Keratinocyte (primary cell): ENCODE measurements around the gene HBQ1. TPM values are rescaled to one million over a fixed set of nuclear protein-coding genes. Genes with fewer than 3 reads are reported as not detected.

Experiments
- DNase-seq: peaks from one replicate; pipeline ENCODE4 v3.0.0-alpha.2; 2011; ENCODE audit warnings: low read depth, missing footprints, low spot score
- FAIRE-seq: peaks from 2 replicates; lab custom pipeline; 2011; peaks lifted over from hg19 to GRCh38; lab: Jason Lieb, UNC
- H2AFZ ChIP-seq: 2 replicates; pipeline ENCODE4 v1.6.0; 2012; ENCODE audit warnings: low read length, control low read depth, inconsistent platforms; ENCODE audit not compliant: control insufficient read depth
- H3K27ac ChIP-seq: 2 replicates; pipeline ENCODE4 v1.5.1; 2011; ENCODE audit warnings: low read length; ENCODE audit not compliant: control insufficient read depth, insufficient read depth
- H3K27me3 ChIP-seq: 3 replicates; pipeline ENCODE4 v1.6.0; 2011; ENCODE audit warnings: low read length; ENCODE audit not compliant: control insufficient read depth, insufficient read depth; ENCODE audit errors: extremely low read depth
- H3K36me3 ChIP-seq, 2 experiments: 2 replicates in 1 of 2; 3 replicates in 1 of 2; pipeline ENCODE4 v1.5.1; 2011; ENCODE audit warnings: low read length in 2 of 2, mild to moderate bottlenecking in 1 of 2; ENCODE audit not compliant: control insufficient read depth in 2 of 2, insufficient read depth in 2 of 2; ENCODE audit errors: extremely low read depth in 1 of 2
- H3K4me1 ChIP-seq: 3 replicates; pipeline ENCODE4 v1.5.1; 2011; ENCODE audit warnings: low read length; ENCODE audit not compliant: control insufficient read depth, insufficient read depth; ENCODE audit errors: extremely low read depth
- H3K4me2 ChIP-seq: 3 replicates; pipeline ENCODE4 v1.6.0; 2011; ENCODE audit warnings: low read depth, low read length; ENCODE audit not compliant: control insufficient read depth, insufficient read depth; ENCODE audit errors: extremely low read depth
- H3K4me3 ChIP-seq, 3 experiments: fragments of 200-600 bp in 1 of 3; sonication (generic) in 1 of 3; 2 replicates in 2 of 3; 3 replicates in 1 of 3; pipeline ENCODE4 v1.5.1; 2011 to 2016; ENCODE audit warnings: low read length in 3 of 3, mild to moderate bottlenecking in 3 of 3, control low read depth in 2 of 3, inconsistent platforms in 1 of 3, low read depth in 1 of 3, mixed read lengths in 1 of 3, mixed run types in 1 of 3, moderate library complexity in 1 of 3; ENCODE audit not compliant: control insufficient read depth in 2 of 3, insufficient read depth in 2 of 3; ENCODE audit errors: extremely low read depth in 1 of 3
- H3K79me2 ChIP-seq: 2 replicates; pipeline ENCODE4 v1.6.0; 2012; ENCODE audit warnings: low read length; ENCODE audit not compliant: control insufficient read depth, insufficient read depth
- H3K9ac ChIP-seq: 3 replicates; pipeline ENCODE4 v1.6.0; 2011; ENCODE audit warnings: low read length; ENCODE audit not compliant: control insufficient read depth, insufficient read depth; ENCODE audit errors: extremely low read depth
- H3K9me1 ChIP-seq: 3 replicates; pipeline ENCODE4 v1.6.0; 2011; ENCODE audit warnings: low read length; ENCODE audit not compliant: control insufficient read depth, insufficient read depth; ENCODE audit errors: extremely low read depth
- H3K9me3 ChIP-seq: 2 replicates; pipeline ENCODE4 v1.5.1; 2012; ENCODE audit warnings: low read depth, low read length; ENCODE audit not compliant: control insufficient read depth
- H4K20me1 ChIP-seq: 3 replicates; pipeline ENCODE4 v1.6.0; 2011; ENCODE audit warnings: low read length; ENCODE audit not compliant: control insufficient read depth, insufficient read depth; ENCODE audit errors: extremely low read depth
- CTCF ChIP-seq, 3 experiments: IDR thresholded peaks in 1 of 3; conservative IDR thresholded peaks in 1 of 3; optimal IDR thresholded peaks in 1 of 3; 2 replicates in 2 of 3; 3 replicates in 1 of 3; pipeline versions ENCODE3 to v1.5.1; 2011; ENCODE audit warnings: low read length in 3 of 3, mild to moderate bottlenecking in 3 of 3, moderate library complexity in 2 of 3, control low read depth in 1 of 3, inconsistent platforms in 1 of 3; ENCODE audit not compliant: insufficient read depth in 2 of 3; ENCODE audit errors: extremely low read depth in 1 of 3
- EZH2 ChIP-seq: IDR thresholded peaks from one replicate; pipeline ENCODE4 v1.6.1; 2012; ENCODE audit warnings: inconsistent platforms, mild to moderate bottlenecking, low read length, moderate library complexity
- dilution Hi-C: fragments of 300-500 bp; cut with MboI; formaldehyde crosslinking; loops from one replicate; pipeline ENCODE4 v1.7.0; 2020; ENCODE audit warnings: low sequenced_read_pairs; ENCODE audit not compliant: extremely low pct_ligation_motif_present
- polyA plus RNA-seq, 5 experiments: library from polyadenylated mRNA; depleted of rRNA in 3 of 5; stranded (reverse) in 3 of 5; stranded (forward) in 1 of 5; unstranded in 1 of 5; fragments of >200 nt; gene quantifications; 1 replicate in 1 of 5; 2 replicates in 3 of 5; 3 replicates in 1 of 5; pipeline versions ENCODE4 v1.2.1 to v1.2.3, GENCODE V29; 2011 to 2012; ENCODE audit warnings: missing spikeins in 2 of 5, low read depth in 1 of 5, low replicate concordance in 1 of 5

HBQ1 gene
- polyA plus RNA-seq, 1 donor (not counting 4 experiments of a cell fraction or from before 2014, with no cell fraction given): 0.13 TPM

GRCh38 chr16:142405-142967 lies 37.8 kb upstream of the HBQ1 start:
- H3K9me1 ChIP-seq: no peaks in the 10 kb centered on the region
- no peaks in the 10 kb centered on the region for H3K9me3 ChIP-seq
- no peaks in the 10 kb centered on the region for H3K4me1 ChIP-seq
- no peak overlapping the region for H3K4me2 ChIP-seq
- H2AFZ ChIP-seq: no peak overlapping the region
- no peak for FAIRE-seq
- no peak overlapping the region for H3K9ac ChIP-seq
- no peak for TF ChIP-seq CTCF (optimal IDR thresholded peaks at IDR 0.05 in 1 of 3, IDR thresholded peaks at IDR 0.05 in 1 of 3, conservative IDR thresholded peaks at IDR 0.05 in 1 of 3; ENCODE audit: extremely low read depth in 1 of 3, insufficient read depth in 2 of 3, low read length in 3 of 3)
- TF ChIP-seq EZH2: no peak
- no peak overlapping the region for H3K4me3 ChIP-seq
- dilution Hi-C loops: no loop called here
- no peak for DNase-seq
- no peaks in the 10 kb centered on the region for H3K27me3 ChIP-seq
- peaks cover 5% of the 10 kb centered on the region for H3K79me2 ChIP-seq
- no peaks in the 10 kb centered on the region for H3K36me3 ChIP-seq
- no peak overlapping the region for H3K27ac ChIP-seq
- no peaks in the 10 kb centered on the region for H4K20me1 ChIP-seq

GRCh38 chr16:143047-143446 lies 37.2 kb upstream of the HBQ1 start:
- no peaks in the 10 kb centered on the region for H3K36me3 ChIP-seq
- TF ChIP-seq EZH2 (no peak), CTCF (optimal IDR thresholded peaks at IDR 0.05 in 1 of 3, IDR thresholded peaks at IDR 0.05 in 1 of 3, conservative IDR thresholded peaks at IDR 0.05 in 1 of 3; ENCODE audit: extremely low read depth in 1 of 3, insufficient read depth in 2 of 3, low read length in 3 of 3) (no peak)
- H2AFZ ChIP-seq: no peak overlapping the region
- DNase-seq: no peak
- FAIRE-seq: no peak
- dilution Hi-C loops: no loop called here
- H3K9me3 ChIP-seq: no peaks in the 10 kb centered on the region
- H3K27me3 ChIP-seq: no peaks in the 10 kb centered on the region
- no peaks in the 10 kb centered on the region for H3K4me1 ChIP-seq
- no peak overlapping the region for H3K9ac ChIP-seq
- no peak overlapping the region for H3K4me3 ChIP-seq
- no peaks in the 10 kb centered on the region for H3K9me1 ChIP-seq
- peaks cover under 1% of the 10 kb centered on the region for H3K79me2 ChIP-seq
- H3K4me2 ChIP-seq: no peak overlapping the region
- H4K20me1 ChIP-seq: no peaks in the 10 kb centered on the region
- no peak overlapping the region for H3K27ac ChIP-seq
